Measurements from ENCODE around the gene GNB4. TPM values are rescaled to one million over a fixed set of nuclear protein-coding genes. Genes with fewer than 3 reads are reported as not detected.
A peak's percentile ranks its signal among the peaks of the same experiment; 100 is the strongest.

GNB4 gene
- total and polyA plus RNA-seq, 10 of the 15 experiments (the other 5 are each of a cell fraction or from before 2014, with no cell fraction given) = 0.14 to 3.4 (median 1.8) TPM

DNA sequence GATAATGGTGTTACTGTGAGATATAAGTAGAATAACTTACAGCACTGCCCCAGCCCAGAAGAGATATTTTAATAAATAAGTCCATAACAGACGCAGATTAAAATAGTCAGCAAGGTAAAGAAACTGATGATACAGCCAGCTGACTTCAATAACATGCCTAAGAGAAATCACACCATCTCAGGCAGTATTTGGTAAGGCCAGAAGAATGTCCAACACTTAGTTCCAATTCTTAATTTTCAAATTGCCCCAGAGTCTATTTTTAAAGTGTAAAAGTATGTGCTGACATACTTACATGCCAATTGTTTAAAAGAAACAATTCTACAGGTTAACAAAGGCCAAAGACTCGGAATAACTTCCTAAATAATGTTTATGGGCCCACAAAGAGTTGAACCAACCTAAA is 1.6 kb downstream of the GNB4 start:
- in situ Hi-C loops (cut with MboI) = no loop called here
- H3K27me3 ChIP-seq (replicated peaks in 1 of 2; ENCODE audit: control insufficient read depth in 2 of 2, insufficient read depth in 2 of 2, low read length in 1 of 2) = 0 out of 4 replicates have a peak, but pooled peaks cover 0 to 5% of the 10 kb centered on the region in 2 experiments
- ATAC-seq = no peak
- TF ChIP-seq, protein P1, sequence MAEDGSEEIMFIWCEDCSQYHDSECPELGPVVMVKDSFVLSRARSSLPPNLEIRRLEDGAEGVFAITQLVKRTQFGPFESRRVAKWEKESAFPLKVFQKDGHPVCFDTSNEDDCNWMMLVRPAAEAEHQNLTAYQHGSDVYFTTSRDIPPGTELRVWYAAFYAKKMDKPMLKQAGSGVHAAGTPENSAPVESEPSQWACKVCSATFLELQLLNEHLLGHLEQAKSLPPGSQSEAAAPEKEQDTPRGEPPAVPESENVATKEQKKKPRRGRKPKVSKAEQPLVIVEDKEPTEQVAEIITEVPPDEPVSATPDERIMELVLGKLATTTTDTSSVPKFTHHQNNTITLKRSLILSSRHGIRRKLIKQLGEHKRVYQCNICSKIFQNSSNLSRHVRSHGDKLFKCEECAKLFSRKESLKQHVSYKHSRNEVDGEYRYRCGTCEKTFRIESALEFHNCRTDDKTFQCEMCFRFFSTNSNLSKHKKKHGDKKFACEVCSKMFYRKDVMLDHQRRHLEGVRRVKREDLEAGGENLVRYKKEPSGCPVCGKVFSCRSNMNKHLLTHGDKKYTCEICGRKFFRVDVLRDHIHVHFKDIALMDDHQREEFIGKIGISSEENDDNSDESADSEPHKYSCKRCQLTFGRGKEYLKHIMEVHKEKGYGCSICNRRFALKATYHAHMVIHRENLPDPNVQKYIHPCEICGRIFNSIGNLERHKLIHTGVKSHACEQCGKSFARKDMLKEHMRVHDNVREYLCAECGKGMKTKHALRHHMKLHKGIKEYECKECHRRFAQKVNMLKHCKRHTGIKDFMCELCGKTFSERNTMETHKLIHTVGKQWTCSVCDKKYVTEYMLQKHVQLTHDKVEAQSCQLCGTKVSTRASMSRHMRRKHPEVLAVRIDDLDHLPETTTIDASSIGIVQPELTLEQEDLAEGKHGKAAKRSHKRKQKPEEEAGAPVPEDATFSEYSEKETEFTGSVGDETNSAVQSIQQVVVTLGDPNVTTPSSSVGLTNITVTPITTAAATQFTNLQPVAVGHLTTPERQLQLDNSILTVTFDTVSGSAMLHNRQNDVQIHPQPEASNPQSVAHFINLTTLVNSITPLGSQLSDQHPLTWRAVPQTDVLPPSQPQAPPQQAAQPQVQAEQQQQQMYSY (CRISPR knock-in tag; IDR thresholded peaks at IDR 0.05) = no peak
- TF ChIP-seq ZNF217 (IDR thresholded peaks at IDR 0.05) = no peak
- no peak for TF ChIP-seq YY1 (IDR thresholded peaks at IDR 0.05; ENCODE audit: low read depth, low read length)
- TF ChIP-seq FOS (IDR thresholded peaks at IDR 0.05; ENCODE audit: borderline replicate concordance, extremely low read depth, insufficient read length) = no peak
- no peak for TF ChIP-seq ATF7 (IDR thresholded peaks at IDR 0.05; ENCODE audit: low read depth)
- no peak for TF ChIP-seq NR2F1 (conservative IDR thresholded peaks at IDR 0.05)
- TF ChIP-seq, protein P2, sequence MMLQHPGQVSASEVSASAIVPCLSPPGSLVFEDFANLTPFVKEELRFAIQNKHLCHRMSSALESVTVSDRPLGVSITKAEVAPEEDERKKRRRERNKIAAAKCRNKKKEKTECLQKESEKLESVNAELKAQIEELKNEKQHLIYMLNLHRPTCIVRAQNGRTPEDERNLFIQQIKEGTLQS (IDR thresholded peaks at IDR 0.05; ENCODE audit: borderline replicate concordance, extremely low read depth, low read depth, low read length) = no peak
- no peak for TF ChIP-seq SREBF2 (IDR thresholded peaks at IDR 0.05; ENCODE audit: low read length)
- no peak for TF ChIP-seq LARP7 (IDR thresholded peaks at IDR 0.05)
- TF ChIP-seq POLR2AphosphoS5 (IDR thresholded peaks at IDR 0.05; ENCODE audit: low read length) = no peak
- no peak for TF ChIP-seq IKZF2 (IDR thresholded peaks at IDR 0.05)
- no peak for TF ChIP-seq SUZ12 (IDR thresholded peaks at IDR 0.05; ENCODE audit: unreplicated experiment)
- TF ChIP-seq MTA3 (IDR thresholded peaks at IDR 0.05; ENCODE audit: borderline replicate concordance, low read length) = no peak
- TF ChIP-seq MEF2B (IDR thresholded peaks at IDR 0.05; ENCODE audit: partially characterized antibody, poor library complexity, severe bottlenecking) = no peak
- TF ChIP-seq POLR2A (IDR thresholded peaks at IDR 0.05; ENCODE audit: low read depth, low read length) = no peak
- peak overlapping the region; percentile 88 for H3K4me2 ChIP-seq (ENCODE audit: control insufficient read depth, insufficient read depth)
- no peaks in the 10 kb centered on the region for H3K9me3 ChIP-seq (replicated peaks; ENCODE audit: control insufficient read depth, insufficient read depth, low read length)
- ChIA-PET POLR2A (interaction anchor here (0.5 kb wide), 1 partner anchor 102 kb away, joined by 4 read pairs; the partner anchor contains the start of gene MFN1), RAD21 (ENCODE audit: unreplicated experiment) (interaction anchor here (0.5 kb wide), 1 partner anchor 1150 kb away, joined by 3 read pairs; no protein-coding TSS in a partner anchor), SMC1A (ENCODE audit: uncharacterized antibody, unreplicated experiment) (no interaction called here), CTCF (interaction anchor here (1.0 kb wide), 1 partner anchor 11 kb away, joined by 3 read pairs; no protein-coding TSS in a partner anchor)
- BruUV-seq (replicated peaks) = no TSS peak
- H3K36me3 ChIP-seq (ENCODE audit: control insufficient read depth in 2 of 2, insufficient read depth in 2 of 2, low read length in 1 of 2) = no peaks in the 10 kb centered on the region
- FAIRE-seq = no peak
- intact Hi-C loops (cut with micrococcal nuclease; ENCODE audit: unreplicated experiment) = no loop called here
- no peaks in the 10 kb centered on the region; the same call in 1 of the 2 replicates for H3K4me1 ChIP-seq (ENCODE audit: control insufficient read depth, insufficient read depth, low read length)
- H4K20me1 ChIP-seq (ENCODE audit: control insufficient read depth, insufficient read depth) = no peaks in the 10 kb centered on the region
- WGBS (ENCODE audit: insufficient coverage, insufficient replicate concordance, low lambda C conversion rate, missing lambda C conversion rate) = 82% methylated on average over 2 of the region's 2 CpGs
- no peak overlapping the region for H3K27ac ChIP-seq (ENCODE audit: control insufficient read depth, insufficient read depth)
- no peak overlapping the region; the same call in 1 of the 2 replicates for H2AFZ ChIP-seq (ENCODE audit: control insufficient read depth, low read depth, low read length)
- 0 out of 2 replicates have a peak overlapping the region, but pooled peaks have one; percentile 70 for H3K4me3 ChIP-seq
- no peaks in the 10 kb centered on the region for H3K79me2 ChIP-seq (ENCODE audit: control insufficient read depth, insufficient read depth, low read length)
- no peak for DNase-seq (ENCODE audit: low read depth, low spot score)
- no peak overlapping the region for H3K9ac ChIP-seq (ENCODE audit: control insufficient read depth, insufficient read depth, low read length)

Measured in GM12878 (cell line).